Fibroblast of the aortic adventitia (primary cell): ENCODE data around the gene WFDC9. TPM values are rescaled to one million over a fixed set of nuclear protein-coding genes. Genes with fewer than 3 reads are reported as not detected.

Experiments
- DNase-seq: peaks from one replicate; pipeline ENCODE4 v3.0.0-alpha.2; 2010; ENCODE audit warnings: low read depth
- H3K4me3 ChIP-seq: 2 replicates; pipeline ENCODE4 v1.5.1; 2011; ENCODE audit warnings: low read depth, mild to moderate bottlenecking, control low read depth, low read length, moderate library complexity
- CTCF ChIP-seq: IDR thresholded peaks from 2 replicates; pipeline ENCODE4 v1.5.1; 2011; ENCODE audit warnings: mild to moderate bottlenecking, low read length, control low read depth, inconsistent platforms; ENCODE audit not compliant: insufficient read depth
- total RNA-seq: library from RNA; depleted of rRNA; stranded (reverse); fragments of >200 nt; gene quantifications from 2 replicates; pipeline ENCODE4 v1.2.3, GENCODE V29; 2012; ENCODE audit warnings: low replicate concordance

WFDC9 gene
- total RNA-seq, 1 donor: not detected

GRCh38 chr20:45621593-45621992 lies 9.5 kb downstream of the WFDC9 start:
- no peak overlapping the region for H3K4me3 ChIP-seq
- DNase-seq: no peak
- TF ChIP-seq CTCF: no peak

GRCh38 chr20:45617591-45617990 lies 13.5 kb downstream of the WFDC9 start:
- no peak for DNase-seq
- no peak overlapping the region for H3K4me3 ChIP-seq
- no peak for TF ChIP-seq CTCF

GRCh38 chr20:45612314-45612713 lies 18.8 kb downstream of the WFDC9 start:
- TF ChIP-seq CTCF: no peak

GRCh38 chr20:45611054-45611453 lies 20.0 kb downstream of the WFDC9 start:
- H3K4me3 ChIP-seq: no peak overlapping the region
- no peak for TF ChIP-seq CTCF

More at GRCh38 chr20:45612314-45612713, 18.8 kb downstream of the WFDC9 start:
- no peak for DNase-seq
- H3K4me3 ChIP-seq: no peak overlapping the region

GRCh38 chr20:45607810-45608209 lies 23.3 kb downstream of the WFDC9 start:
- no peak for DNase-seq
- no peak for TF ChIP-seq CTCF
- no peak overlapping the region for H3K4me3 ChIP-seq

More at GRCh38 chr20:45611054-45611453, 20.0 kb downstream of the WFDC9 start:
- peak; percentile 18 for DNase-seq

GRCh38 chr20:45595235-45595634 lies 35.8 kb downstream of the WFDC9 start:
- H3K4me3 ChIP-seq: no peak overlapping the region
- no peak for TF ChIP-seq CTCF
- no peak for DNase-seq

GRCh38 chr20:45593498-45593897 lies 37.6 kb downstream of the WFDC9 start:
- DNase-seq: no peak
- H3K4me3 ChIP-seq: no peak overlapping the region
- TF ChIP-seq CTCF: no peak
